AG20443 (cell line): ENCODE data around the gene ATE1.
A peak's percentile ranks its signal among the peaks of the same experiment; 100 is the strongest.
"Not testable (repeated sequence)": the region's sequence is repeated elsewhere in the genome, so short reads cannot be mapped to it uniquely, and the experiment has no call there.

Source experiments
- DNase-seq: peaks from one replicate; pipeline ENCODE4 v3.0.0; 2012; ENCODE audit warnings: low spot score, mixed read lengths

The ATE1 gene

GRCh38 chr10:121927841-121928527, at the start of gene ATE1:
ATE1 (minus strand) TSS chr10:121928031; CDS start chr10:121927949, 82 bp downstream.
- peak; percentile 96 for DNase-seq

- DNase-seq = no peak
These were observed 48.8 kb upstream of the ATE1 start for GRCh38 chr10:121976607-121977006.

- DNase-seq = no peak
These were observed 47.7 kb upstream of the ATE1 start for GRCh38 chr10:121975295-121976086.

GRCh38 chr10:121974535-121975294, 46.9 kb upstream of the ATE1 start, which contains the start of gene NSMCE4A:
NSMCE4A (minus strand) TSS chr10:121975217; CDS start chr10:121975165, 52 bp downstream.
- peak; percentile 96 for DNase-seq

GRCh38 chr10:121974019-121974534, 46.2 kb upstream of the ATE1 start:
- no peak for DNase-seq

- not testable (repeated sequence) for DNase-seq
These were observed 41.3 kb upstream of the ATE1 start for GRCh38 chr10:121969086-121969485.

GRCh38 chr10:121965996-121966395, 38.2 kb upstream of the ATE1 start:
- no peak for DNase-seq

- no peak for DNase-seq
These were observed 33.6 kb upstream of the ATE1 start for GRCh38 chr10:121961456-121961855.

GRCh38 chr10:121959671-121960070, 31.8 kb upstream of the ATE1 start:
- DNase-seq = no peak

GRCh38 chr10:121956111-121957061, 28.6 kb upstream of the ATE1 start:
- peak; percentile 34 for DNase-seq

- DNase-seq = peak; percentile 65
These were observed 24.4 kb upstream of the ATE1 start for GRCh38 chr10:121952226-121952625.

- DNase-seq = no peak
These were observed 21.6 kb upstream of the ATE1 start for GRCh38 chr10:121949451-121949850.

GRCh38 chr10:121949049-121949448, 21.2 kb upstream of the ATE1 start:
- DNase-seq = no peak

GRCh38 chr10:121947343-121948330, 19.8 kb upstream of the ATE1 start:
- no peak for DNase-seq

GRCh38 chr10:121942749-121943416, 15.1 kb upstream of the ATE1 start:
- DNase-seq = peak; percentile 77

GRCh38 chr10:121941532-121941931, 13.7 kb upstream of the ATE1 start:
- no peak for DNase-seq

GRCh38 chr10:121936295-121936694, 8.5 kb upstream of the ATE1 start:
- DNase-seq = no peak

GRCh38 chr10:121935702-121936101, 7.9 kb upstream of the ATE1 start:
- no peak for DNase-seq
